Sigmoid colon (tissue), 7 donors: ENCODE measurements around the gene DPYSL5. TPM values are rescaled to one million over a fixed set of nuclear protein-coding genes. Genes with fewer than 3 reads are reported as not detected.
"Not testable (repeated sequence)": the region's sequence is repeated elsewhere in the genome, so short reads cannot be mapped to it uniquely, and the experiment has no call there.

Experiments used
- DNase-seq: peaks from one replicate; pipeline ENCODE4 v3.0.0-alpha.2; 2019
- H3K27ac ChIP-seq, 4 donors: fragments of 200-600 bp; sonication (generic); one replicate each; pipeline ENCODE4 v1.5.1; 2016 to 2019; ENCODE audit warnings: mild to moderate bottlenecking in 1 of 4
- H3K27me3 ChIP-seq, 3 donors: fragments of 200-600 bp; sonication (generic); one replicate each; pipeline ENCODE4 v1.5.1; 2019; ENCODE audit warnings: mild to moderate bottlenecking in 1 of 3
- H3K36me3 ChIP-seq, 4 donors: fragments of 200-600 bp; sonication (generic); one replicate each; pipeline ENCODE4 v1.5.1; 2016 to 2019
- H3K4me1 ChIP-seq, 4 donors: fragments of 200-600 bp; sonication (generic); one replicate each; pipeline ENCODE4 v1.5.1; 2017 to 2019
- H3K4me3 ChIP-seq, 4 donors: fragments of 200-600 bp; sonication (generic); one replicate each; pipeline ENCODE4 v1.5.1; 2017 to 2019; ENCODE audit warnings: mild to moderate bottlenecking in 2 of 4, moderate library complexity in 1 of 4
- H3K9me3 ChIP-seq, 4 donors: fragments of 200-600 bp in 3 of 4; sonication (generic) in 3 of 4; one replicate each; pipeline versions ENCODE4 v1.5.1 to v1.6.1; 2013 to 2019
- EP300 ChIP-seq, 4 donors: sonication (generic); formaldehyde crosslinking; IDR thresholded peaks; one replicate each; pipeline ENCODE4 v1.6.1; 2017; ENCODE audit warnings: antibody characterized with exemption in 4 of 4
- POLR2A ChIP-seq, 2 donors: fragments of 450-650 bp; IDR thresholded peaks; one replicate each; pipeline ENCODE4 v1.6.1; 2016; ENCODE audit warnings: antibody characterized with exemption in 2 of 2, mild to moderate bottlenecking in 2 of 2, moderate library complexity in 2 of 2
- POLR2AphosphoS5 ChIP-seq, 4 donors: sonication (generic); formaldehyde crosslinking; IDR thresholded peaks; one replicate each; pipeline ENCODE4 v1.6.1; 2017; ENCODE audit warnings: antibody characterized with exemption in 4 of 4
- WGBS, 2 donors: extraction: QIAGEN DNeasy Blood & Tissue Kit; methylation state at CpG; one replicate each; pipeline ENCODE4 v1.1.7; 2013; 5-methylcytosine and 5-hydroxymethylcytosine counted together
- intact Hi-C: fragments of 100-400 bp; cut with DNase I; formaldehyde crosslinking; loops from one replicate; pipeline ENCODE4 v1.15.1; 2023
- polyA plus RNA-seq, 3 donors: library from polyadenylated mRNA; stranded (reverse); fragments of 200-250 nt; gene quantifications; one replicate each; pipeline ENCODE4 v1.2.3, GENCODE V29; 2013
- total RNA-seq, 4 donors: library from RNA; depleted of rRNA; stranded (reverse); fragments of >200 nt; gene quantifications; one replicate each; pipeline ENCODE4 v1.1.0, GENCODE V29; 2016
- TF ChIP-seq, protein P1 (sequence below), 4 experiments: fragments of 450-650 bp in 3 of 4; fragments of 200-600 bp in 1 of 4; IDR thresholded peaks; one replicate each; pipeline ENCODE4 v1.5.1; 2016 to 2019; ENCODE audit warnings: antibody characterized with exemption in 4 of 4, mild to moderate bottlenecking in 3 of 4, moderate library complexity in 2 of 4
- donor health status: healthy with polysubstance abuse.
- donor health status: Bipolar disorder and iron deficiency.
- donor health status: healthy.

The DPYSL5 gene
- total and polyA plus RNA-seq, 7 donors: 0.16 to 1.9 (median 0.74) TPM; not detected in 2

DNA sequence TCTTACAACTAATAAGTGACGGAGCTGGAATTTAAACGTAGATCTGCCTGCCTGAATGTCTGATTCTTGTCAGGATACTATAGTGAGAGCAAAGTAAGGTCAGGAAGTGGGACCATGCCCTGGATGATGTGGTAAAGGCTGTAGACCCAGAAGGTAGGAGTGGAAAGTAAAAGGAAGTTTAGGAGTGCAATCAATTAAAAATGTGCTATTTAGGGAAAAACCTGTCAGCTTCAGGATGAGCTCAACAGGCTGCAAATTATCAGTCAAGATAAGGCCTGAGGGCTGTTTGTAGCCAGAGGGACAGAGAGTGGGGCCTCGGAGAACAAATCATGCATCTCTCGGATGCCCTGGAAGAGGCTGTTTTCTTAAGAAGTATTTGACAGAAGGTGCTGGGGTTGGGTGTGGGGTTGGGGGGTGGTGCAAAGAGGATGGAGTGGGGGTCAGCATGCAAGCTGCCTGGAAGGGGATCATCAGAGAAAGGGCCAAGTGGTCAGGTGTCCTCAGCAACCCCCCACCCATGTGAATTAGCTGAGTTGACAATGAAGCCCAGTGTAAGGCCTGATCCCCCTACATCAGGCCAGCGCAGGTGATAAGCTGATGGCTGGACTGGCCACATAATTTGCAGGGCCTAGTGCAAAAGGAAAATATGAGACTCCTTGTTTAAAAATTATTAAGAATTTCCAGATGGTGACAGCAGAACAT is 69.4 kb downstream of the DPYSL5 start:
- Histone ChIP-seq H3K9me3 (no peaks in the 10 kb centered on the region), H3K27ac (no peak overlapping the region), H3K27me3 (peaks cover 0 to 26% (median 9%) of the 10 kb centered on the region in 3 donors), H3K4me3 (no peak overlapping the region), H3K4me1 (no peaks in the 10 kb centered on the region), H3K36me3 (no peaks in the 10 kb centered on the region)
- DNase-seq: no peak
- intact Hi-C loops: no loop called here
- 60 to 64% methylated on average over 5 of the region's 5 CpGs for WGBS, 2 donors
- TF ChIP-seq POLR2A (IDR thresholded peaks at IDR 0.05): no peak
- TF ChIP-seq, protein P1, sequence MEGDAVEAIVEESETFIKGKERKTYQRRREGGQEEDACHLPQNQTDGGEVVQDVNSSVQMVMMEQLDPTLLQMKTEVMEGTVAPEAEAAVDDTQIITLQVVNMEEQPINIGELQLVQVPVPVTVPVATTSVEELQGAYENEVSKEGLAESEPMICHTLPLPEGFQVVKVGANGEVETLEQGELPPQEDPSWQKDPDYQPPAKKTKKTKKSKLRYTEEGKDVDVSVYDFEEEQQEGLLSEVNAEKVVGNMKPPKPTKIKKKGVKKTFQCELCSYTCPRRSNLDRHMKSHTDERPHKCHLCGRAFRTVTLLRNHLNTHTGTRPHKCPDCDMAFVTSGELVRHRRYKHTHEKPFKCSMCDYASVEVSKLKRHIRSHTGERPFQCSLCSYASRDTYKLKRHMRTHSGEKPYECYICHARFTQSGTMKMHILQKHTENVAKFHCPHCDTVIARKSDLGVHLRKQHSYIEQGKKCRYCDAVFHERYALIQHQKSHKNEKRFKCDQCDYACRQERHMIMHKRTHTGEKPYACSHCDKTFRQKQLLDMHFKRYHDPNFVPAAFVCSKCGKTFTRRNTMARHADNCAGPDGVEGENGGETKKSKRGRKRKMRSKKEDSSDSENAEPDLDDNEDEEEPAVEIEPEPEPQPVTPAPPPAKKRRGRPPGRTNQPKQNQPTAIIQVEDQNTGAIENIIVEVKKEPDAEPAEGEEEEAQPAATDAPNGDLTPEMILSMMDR (IDR thresholded peaks at IDR 0.05): no peak
- no peak for TF ChIP-seq POLR2AphosphoS5 (IDR thresholded peaks at IDR 0.05)
- no peak for TF ChIP-seq EP300 (IDR thresholded peaks at IDR 0.05)

DNA sequence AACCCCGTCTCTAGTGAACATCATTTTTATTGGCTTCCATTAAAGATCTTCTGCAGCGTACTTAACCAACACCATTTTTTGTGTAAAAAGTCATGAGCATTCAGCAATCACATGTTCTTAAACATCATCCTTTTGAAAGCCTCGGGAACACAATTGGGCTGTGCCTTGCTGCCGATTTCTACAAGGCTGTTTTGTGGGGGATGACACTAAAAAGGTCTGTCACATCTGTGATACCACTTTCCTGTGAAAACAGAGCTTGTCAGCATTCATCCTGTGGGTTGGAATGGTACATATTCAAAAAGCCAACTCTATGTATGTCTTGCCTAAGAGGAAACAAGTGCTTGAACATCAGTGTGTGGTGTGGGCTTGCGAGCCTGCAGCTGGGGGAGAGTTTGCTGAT is 73.4 kb downstream of the DPYSL5 start:
- no peak overlapping the region for H3K4me3 ChIP-seq
- H3K36me3 ChIP-seq: no peaks in the 10 kb centered on the region
- intact Hi-C loops: no loop called here
- H3K27me3 ChIP-seq: no peaks in the 10 kb centered on the region
- H3K4me1 ChIP-seq: peaks cover 0 to 5% (median 0%) of the 10 kb centered on the region in 4 donors
- WGBS, 2 donors: 88% methylated on average over 5 of the region's 5 CpGs
- DNase-seq: no peak
- TF ChIP-seq EP300 (IDR thresholded peaks at IDR 0.05) (no peak), POLR2A (IDR thresholded peaks at IDR 0.05) (no peak), POLR2AphosphoS5 (IDR thresholded peaks at IDR 0.05) (no peak)
- TF ChIP-seq, protein P1 (IDR thresholded peaks at IDR 0.05): no peak
- no peak overlapping the region for H3K27ac ChIP-seq
- H3K9me3 ChIP-seq: no peaks in the 10 kb centered on the region

DNA sequence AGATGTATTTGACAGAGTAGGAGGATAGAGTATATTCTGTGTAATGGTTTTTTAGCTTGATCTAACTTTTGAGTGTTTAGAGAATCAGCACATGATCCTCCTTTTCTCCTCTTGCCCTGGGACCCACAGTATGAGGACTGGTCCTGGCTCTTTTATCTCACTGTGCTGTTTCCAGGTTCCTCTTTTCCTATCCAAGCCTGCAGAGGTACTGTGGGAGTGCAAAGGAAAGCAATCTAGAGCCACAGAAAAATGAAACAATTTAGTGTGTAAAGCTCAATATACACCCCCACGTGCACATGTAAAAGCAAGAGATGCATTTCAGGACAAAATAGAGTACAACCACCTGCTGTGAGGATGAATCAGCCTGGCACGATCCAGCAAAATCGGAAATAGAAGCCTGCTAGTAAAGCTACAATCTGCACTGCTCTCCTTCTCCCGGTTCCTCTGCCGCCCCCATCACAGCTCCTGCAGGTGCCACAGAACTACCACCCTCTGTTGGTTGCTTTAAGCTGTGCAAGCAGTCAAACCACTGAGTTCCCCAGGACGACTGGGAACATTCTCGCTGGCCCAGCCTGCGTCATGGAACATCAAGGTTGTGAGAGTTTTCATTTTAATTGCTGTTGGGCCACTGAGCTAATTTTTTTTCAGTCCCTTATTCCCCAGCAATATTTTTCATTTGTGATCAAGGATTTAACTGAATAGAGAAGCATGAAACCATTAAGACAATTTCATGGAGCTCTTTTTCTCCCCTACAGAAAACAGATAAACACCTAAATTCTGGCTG is 74.7 kb downstream of the DPYSL5 start:
- Histone ChIP-seq H3K27ac (no peak overlapping the region), H3K4me3 (no peak overlapping the region), H3K27me3 (no peaks in the 10 kb centered on the region), H3K4me1 (peaks cover 0 to 5% (median 0%) of the 10 kb centered on the region in 4 donors), H3K9me3 (no peaks in the 10 kb centered on the region), H3K36me3 (no peaks in the 10 kb centered on the region)
- DNase-seq: peak; percentile 74
- TF ChIP-seq POLR2AphosphoS5 (IDR thresholded peaks at IDR 0.05) (no peak), EP300 (IDR thresholded peaks at IDR 0.05) (no peak), POLR2A (IDR thresholded peaks at IDR 0.05) (no peak)
- TF ChIP-seq, protein P1 (IDR thresholded peaks at IDR 0.05): peak in 2 of 4 experiments; percentile 43 to 46
- intact Hi-C loops: no loop called here
- WGBS, 2 donors: 3 to 15% methylated on average over 8 of the region's 8 CpGs

DNA sequence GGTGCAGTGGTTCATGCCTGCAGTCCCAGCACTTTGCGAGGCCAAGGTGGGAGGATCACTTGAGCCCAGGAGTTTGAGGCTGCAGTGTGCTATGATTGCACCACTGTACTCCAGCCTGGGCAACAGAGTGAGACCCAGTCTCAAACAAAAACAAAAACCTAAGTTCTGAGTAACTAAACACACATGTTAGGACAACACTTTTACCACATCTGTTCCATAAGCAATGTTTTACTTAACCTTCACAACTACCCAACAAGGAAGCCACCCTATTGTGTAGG is 75.2 kb downstream of the DPYSL5 start:
- intact Hi-C loops, H3K27ac ChIP-seq, H3K36me3 ChIP-seq, DNase-seq, H3K27me3 ChIP-seq, H3K9me3 ChIP-seq, H3K4me1 ChIP-seq, H3K4me3 ChIP-seq: not testable (repeated sequence)
- 64 to 80% methylated on average over 1 of the region's 1 CpG for WGBS, 2 donors

DNA sequence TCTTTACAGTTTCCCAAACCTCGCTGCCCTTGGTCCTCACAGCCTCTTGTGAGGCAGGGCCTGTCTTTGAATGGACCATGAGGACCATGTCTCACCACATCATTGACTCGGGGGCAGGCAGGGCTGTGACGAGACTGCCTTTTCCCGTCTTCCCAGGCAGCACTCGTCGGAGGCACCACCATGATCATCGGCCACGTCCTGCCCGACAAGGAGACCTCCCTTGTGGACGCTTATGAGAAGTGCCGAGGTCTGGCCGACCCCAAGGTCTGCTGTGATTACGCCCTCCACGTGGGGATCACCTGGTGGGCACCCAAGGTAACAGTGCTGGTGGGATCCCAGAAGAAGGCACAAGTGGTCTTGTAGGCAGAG is 76.8 kb downstream of the DPYSL5 start:
- Histone ChIP-seq H3K36me3 (no peaks in the 10 kb centered on the region), H3K9me3 (no peaks in the 10 kb centered on the region), H3K4me3 (no peak overlapping the region), H3K4me1 (peaks cover 0 to 5% (median 0%) of the 10 kb centered on the region in 4 donors), H3K27ac (no peak overlapping the region), H3K27me3 (peaks cover 0 to under 1% (median 0%) of the 10 kb centered on the region in 3 donors)
- intact Hi-C loops: no loop called here
- no peak for TF ChIP-seq EP300 (IDR thresholded peaks at IDR 0.05)
- TF ChIP-seq POLR2AphosphoS5 (IDR thresholded peaks at IDR 0.05): no peak
- TF ChIP-seq, protein P1 (IDR thresholded peaks at IDR 0.05): no peak
- no peak for DNase-seq
- WGBS, 2 donors: 93 to 94% methylated on average over 14 of the region's 14 CpGs
